GM19468 (cell line): ENCODE measurements around the gene TRMU.

Source experiments
- ATAC-seq: cut with Tn5 transposase; IDR thresholded peaks from one replicate; pipeline ENCODE4 v1.9.1; 2021; ENCODE audit warnings: mild to moderate bottlenecking, moderate library complexity, moderate number of reproducible peaks; ENCODE audit not compliant: unreplicated experiment; ENCODE audit errors: extremely low read depth

Gene TRMU

DNA sequence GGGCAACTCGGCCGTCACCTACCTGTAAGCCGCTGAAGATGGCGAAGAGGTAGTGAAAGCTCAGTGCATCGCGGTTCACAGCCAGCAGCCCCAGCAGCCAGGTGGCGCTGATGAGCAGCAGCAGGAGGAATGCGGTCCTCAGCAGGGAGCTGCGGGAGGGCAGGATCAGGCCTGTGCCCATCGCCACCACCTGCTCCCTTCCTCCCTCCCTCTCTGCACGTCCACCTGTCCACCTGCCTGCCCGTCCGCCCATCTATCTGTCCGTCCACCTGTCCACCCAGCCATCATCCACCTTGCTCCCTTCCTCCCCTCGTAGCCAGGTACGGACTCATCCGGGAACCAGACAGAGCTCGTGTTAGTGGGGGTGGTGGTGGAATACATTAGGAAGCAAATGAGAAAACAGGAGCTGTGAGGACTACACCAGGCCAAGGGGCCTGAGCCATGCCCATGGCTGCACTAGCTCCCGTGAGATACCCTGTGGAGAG is 32.2 kb downstream of the TRMU start:
- ATAC-seq: no peak

DNA sequence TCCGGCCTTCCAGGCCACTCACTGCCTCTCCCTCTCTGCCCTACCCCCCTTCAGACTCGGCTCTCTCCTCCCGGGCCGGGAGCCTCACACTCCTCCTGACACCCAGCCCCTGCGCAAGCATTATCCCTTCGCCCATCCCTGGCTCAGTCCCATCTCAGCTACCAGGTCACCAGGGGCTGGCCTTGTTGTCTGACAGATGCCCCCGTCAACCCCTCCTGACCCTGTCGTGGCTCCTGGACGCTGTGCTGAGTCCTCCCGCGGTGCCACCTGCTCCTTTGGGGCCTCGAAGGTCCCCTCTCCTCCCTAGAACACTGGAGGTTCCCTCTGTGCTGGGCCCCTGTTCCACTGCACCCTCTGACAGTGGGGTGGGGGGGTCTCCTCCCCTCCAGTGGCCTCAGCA is 32.9 kb downstream of the TRMU start:
- no peak for ATAC-seq

DNA sequence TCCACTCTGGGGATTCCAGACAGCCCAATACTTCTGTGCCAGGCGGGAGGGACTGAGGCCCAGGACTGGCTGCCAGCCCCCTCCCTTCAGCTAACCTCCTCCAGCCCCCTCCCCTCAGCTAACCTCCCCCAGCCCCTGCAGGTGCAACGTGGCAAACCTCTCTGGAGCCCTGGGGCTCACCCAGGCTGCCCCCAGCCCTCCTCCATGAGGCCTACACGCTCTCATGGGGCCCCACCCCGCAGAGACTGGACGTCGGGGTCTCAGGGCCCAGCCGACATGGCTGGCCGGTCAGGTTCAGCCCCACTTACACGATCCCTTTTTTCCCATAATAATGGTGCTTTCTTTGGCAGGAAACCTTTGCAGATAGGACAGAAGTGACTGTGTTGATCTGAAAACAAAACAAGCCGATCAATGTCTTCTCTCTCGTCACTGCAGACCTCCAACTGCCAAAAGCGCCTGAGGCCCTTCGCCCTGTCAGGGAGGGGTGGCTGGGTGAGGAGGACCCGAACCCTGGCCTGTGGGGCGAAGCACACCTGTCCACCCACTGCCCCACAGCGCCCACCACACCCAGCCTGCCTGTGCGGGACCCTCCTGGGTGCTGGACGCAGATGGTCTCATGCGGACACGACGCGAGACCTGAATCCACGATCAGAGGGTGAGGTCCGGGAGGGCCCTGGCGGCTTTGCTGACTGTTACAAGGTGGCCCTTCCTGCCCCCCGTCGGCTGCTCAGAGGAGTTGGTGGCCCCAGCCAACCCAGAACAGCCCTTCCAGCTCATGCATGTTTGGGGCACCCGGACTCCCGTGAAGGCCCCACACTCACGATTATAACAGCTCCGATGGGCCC is 33.6 kb downstream of the TRMU start:
- no peak for ATAC-seq

DNA sequence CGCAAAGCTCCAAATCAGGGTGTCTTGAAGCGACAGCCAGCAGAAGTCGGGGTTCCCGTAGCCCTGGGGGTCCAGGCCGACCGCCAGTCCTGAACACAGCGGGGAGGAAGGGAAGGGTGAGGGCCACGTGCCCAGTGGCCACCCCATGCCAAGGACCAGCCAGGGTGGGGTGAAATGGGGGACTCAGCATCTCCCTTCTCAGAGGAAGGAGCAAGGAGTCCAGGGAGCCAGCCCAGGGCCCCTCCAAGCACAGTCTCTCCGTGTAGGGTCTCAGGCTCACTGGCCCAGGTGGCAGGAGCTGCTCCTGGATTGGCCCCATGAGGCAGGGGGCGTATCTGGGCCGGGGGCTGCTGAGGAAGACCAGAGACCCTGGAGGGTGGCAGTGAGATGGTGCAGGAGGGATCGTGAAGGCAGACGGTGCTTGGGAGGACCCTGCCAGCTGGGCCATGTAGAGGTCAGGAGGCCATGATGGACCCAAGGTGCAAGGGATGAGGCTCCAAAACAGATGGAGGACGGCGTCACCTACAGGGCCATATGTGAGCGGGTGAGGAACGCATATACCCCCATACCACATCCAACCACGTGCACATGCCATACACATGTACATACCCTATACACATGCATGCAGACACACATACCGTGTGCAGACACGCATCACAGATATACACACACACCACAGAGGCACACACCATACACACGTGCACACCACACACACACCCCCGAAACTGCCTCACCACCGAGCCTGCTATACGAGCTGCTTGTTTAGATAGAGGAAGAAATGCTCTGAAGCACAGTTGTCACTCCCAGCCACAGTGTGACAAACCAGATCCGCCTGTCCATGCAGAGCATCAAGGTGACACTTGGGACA is 34.4 kb downstream of the TRMU start:
- no peak for ATAC-seq

DNA sequence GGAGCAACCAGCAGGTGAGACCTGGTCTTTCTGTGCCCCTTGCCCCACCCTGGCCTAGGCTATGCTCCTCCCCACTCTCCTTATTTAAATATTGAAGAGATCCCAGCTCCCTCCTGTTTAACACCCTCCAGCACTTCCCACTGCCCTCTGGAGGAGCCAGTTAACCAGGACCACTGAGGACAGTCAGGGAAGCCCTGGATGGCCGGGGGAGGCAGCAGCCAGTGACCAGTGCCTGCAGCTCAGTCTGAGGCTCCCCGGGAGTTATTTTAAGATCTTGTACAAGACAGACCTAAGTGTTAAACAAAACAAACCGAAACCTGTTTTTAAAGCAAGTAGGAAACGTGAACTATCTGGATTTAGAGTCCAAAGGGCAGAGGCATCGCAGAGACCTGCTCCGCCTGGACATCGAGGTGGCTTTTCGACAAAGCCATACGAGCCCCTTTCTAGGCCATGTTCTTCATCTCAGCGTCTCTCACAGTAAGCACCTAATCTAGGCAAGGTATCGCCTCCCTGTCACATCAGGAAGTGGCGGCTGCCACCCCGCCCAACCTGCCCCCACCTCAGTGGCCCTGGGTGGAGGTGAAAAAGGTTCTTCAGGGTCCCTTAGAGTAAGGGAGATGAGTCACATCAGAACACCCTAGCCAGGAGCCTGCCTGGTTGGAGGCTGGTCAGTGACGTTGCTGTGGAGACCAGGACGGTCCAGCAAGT is 35.2 kb downstream of the TRMU start:
- ATAC-seq: no peak

DNA sequence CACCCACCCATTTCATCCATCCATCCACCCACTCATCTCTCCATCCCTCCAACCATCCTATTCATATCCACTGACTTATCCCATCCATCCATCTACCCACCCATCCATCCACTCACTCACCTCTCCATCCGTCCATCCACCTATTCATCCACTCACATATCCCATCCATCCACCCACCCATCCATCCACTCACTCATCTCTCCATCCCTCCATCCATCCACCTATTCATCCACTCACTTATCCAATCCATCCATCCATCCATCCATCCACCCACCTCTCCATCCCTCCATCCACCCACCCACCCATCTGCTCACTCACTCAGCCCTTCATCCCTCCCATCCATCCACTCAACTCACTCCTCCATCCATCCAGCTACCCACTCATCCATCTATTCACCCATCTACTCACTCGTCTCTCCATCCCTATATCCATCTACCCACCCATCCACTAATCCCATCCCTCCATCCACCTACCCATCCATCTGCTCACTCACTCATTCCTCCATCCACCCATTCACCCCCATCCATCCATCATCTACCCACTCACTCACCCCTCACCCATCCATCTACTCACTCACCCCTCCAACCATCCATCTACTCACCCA is 36.2 kb downstream of the TRMU start:
- no peak for ATAC-seq

DNA sequence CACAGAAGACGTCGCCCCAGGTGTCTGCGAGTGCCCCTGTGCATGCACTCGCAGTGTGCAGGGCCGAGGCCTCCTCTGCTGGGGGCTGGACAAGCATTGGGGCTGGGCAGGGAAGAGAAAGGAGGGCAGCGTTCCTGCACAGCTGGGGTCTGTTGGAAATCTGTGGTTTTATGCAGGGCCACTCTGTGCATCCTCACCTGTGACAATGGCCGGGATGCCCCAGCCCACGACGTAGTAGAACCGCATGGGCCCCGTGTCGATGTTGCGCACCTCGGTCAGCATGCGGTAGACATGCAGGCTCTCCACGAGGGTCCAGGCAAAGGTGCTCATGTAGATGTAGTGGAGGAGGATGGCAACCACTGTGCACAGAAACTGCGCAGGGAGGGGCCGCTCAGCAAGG is 37.2 kb downstream of the TRMU start:
- no peak for ATAC-seq

DNA sequence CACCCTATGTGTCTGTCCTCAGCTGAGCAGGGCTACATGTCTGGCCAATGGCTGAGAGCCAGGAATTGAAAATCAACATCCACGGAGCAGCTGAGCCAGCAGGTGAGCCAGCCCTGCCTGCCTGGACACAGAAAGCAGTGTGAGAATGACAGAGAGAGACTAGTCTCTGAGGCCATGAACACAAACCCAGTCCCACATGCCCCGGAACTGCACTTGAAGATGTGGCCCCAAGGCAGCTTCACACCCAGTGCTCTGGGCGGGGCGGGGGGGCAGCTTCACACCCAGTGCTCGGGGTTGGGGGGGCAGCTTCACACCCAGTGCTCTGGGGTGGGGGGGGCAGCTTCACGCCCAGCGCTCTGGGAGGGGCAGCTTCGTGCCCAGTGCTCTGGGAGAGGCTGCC is 37.6 kb downstream of the TRMU start:
- ATAC-seq: no peak

DNA sequence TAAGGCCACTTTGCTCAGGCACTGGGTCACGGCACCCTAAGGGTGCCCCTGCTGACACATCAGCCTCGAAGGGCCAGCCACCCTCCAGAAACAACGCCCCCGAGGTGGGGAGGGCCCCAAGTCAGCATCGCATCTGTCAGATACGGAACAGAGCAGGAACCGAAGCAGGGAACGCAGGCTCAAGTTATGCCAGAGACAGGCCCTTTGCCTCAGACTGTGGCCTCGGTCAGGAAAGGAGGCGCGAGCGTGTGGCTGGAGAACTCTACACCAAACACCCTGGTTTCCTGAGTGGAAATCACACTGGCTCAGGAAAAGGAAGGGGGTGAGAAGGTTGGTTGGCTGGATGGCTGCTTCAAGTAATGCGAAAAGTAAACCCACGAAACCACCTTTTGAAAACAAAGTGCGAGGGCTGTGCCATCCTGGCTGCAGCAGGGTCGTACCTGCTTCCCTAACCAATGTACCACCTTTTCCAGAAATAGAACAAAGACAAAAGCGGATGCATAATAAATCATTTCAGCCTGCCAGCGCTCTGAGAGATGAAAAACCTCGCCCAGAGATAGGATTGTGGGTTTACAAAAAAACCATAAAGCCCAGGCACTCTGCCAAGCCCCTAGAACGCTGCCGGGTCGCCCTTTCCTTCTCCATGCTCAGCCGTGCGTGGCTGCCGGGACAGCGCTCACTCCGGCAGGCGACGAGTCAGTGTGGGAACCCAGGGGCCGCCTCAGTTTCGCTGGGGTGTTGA is 38.6 kb downstream of the TRMU start:
- ATAC-seq: no peak

DNA sequence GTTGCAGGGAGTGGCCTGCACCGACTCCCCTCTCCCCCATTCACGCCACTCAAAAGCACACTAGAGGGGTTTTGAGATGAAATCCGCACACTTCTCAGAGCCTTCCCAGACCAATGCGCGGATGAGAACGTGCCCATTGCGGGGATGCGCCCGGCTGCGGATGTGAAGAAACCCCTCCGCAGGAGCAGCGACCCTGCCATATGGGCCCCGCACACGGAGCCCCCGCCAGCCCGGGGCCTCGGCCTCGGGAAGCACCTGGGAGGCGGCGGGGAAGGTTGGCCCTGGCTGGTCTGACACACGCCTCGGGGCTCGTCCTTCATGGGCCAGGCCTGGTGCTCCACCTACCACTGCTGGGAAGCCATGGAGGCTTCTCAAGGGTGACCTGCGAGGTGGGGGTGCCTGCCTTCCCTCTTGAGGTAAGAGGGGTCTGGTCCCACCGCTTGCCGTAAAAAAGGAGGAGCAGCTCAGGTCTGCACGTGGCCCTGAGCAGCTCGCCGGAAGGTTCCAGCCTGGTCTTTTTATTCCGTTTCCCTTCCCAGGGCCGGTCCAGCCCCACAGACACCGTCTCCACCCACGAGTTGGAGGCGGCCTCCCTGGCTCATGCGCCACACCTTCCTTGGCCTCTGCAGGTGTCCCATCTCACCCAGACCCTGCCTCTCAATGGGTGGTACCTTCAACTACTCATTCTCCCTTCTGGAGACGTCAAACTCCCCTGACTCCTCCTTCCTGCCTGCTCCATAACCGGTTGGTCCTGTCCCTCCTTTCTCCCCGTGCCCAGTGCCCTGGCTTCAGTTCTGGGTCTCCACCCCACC is 39.4 kb downstream of the TRMU start:
- ATAC-seq: no peak

DNA sequence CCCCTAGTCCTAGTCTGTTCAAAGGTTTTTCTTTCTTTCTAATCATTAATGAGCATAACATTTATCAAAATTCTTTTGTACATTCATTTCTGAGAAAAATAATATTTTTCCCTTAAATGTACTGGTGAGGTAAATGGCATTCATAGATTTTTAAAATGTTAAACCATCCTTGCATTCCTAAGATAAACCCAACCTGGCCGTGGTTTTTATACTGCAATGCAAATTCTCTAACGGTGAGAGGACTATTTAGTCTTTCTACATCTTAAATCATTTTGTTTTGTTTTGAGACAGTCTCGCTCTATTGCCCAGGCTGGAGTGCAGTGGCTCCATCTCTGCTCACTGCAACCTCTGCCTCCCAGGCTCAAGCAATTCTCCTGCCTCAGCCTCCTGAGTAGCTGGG is 40.6 kb downstream of the TRMU start:
- ATAC-seq: no peak

DNA sequence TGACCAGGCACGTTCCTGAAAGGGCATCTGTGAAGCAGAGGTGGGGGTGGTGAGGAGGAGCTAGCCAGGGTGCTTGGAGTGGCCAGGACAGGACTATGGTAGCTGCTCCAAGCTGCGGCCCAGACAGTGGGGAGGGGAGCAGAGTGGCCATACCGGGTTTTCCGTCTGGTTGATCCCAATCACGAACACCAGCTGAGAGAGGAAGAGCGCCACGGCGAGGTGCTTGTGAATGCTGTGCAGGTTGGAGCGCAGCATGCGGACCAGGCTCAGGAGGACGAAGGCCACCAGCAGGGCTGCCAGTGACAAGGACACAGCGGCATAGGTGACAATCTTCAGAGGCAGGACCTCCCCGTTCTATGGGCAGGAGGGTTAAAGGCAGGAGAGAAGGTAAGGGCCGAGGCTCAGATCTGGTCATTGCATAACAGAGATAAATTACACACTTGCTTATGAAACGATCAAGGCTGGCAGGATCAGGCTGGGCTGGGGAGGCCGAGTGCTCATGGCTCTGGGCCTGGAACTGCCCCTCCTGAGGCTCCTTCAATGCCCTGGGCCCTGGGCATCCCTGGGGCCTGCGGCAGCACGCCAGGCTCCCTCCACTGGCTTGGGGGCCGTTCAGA is 41.5 kb downstream of the TRMU start:
- no peak for ATAC-seq

DNA sequence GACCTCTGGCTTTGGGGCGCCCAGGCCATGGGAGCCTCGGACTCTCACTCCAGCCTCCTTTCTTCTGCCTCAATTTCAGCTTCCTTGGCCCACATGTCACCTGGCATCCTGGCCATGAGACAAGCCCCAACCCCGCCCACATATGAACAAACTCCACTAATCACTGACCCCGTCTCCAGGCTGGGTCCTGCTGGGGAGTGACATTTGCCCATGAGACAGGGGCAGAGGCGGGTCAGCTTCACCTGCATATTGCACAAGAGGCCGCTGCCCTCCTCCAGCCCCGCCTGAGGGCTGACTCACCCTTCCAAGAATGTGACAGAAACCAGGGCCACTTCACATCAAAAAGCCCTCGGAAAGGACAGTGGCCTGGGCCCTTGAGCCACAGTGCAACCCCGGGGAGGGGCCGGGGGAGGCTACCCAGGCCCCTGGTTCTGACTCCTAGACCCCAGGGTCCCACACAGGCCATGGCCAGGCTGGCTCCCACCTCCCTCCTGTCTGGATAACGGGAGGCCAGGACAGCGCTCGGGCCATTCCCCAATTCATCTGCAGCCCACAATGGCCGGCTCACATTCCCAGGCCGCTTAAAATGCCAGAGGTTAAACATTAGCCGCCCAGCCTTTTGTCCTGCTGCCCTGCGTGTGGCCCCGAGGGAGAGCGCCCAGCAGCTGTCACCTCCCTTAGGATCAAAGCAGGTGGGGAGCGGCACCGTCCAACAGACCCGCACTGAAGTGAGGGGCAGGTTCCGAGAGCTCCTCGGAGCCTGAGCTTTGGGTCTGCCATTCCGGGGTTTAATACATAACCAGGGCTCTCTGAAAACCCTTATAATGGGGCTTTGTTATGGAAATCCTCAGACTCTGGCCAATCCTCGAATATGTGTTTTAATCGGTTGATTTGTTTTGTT is 42.3 kb downstream of the TRMU start:
- ATAC-seq: no peak

DNA sequence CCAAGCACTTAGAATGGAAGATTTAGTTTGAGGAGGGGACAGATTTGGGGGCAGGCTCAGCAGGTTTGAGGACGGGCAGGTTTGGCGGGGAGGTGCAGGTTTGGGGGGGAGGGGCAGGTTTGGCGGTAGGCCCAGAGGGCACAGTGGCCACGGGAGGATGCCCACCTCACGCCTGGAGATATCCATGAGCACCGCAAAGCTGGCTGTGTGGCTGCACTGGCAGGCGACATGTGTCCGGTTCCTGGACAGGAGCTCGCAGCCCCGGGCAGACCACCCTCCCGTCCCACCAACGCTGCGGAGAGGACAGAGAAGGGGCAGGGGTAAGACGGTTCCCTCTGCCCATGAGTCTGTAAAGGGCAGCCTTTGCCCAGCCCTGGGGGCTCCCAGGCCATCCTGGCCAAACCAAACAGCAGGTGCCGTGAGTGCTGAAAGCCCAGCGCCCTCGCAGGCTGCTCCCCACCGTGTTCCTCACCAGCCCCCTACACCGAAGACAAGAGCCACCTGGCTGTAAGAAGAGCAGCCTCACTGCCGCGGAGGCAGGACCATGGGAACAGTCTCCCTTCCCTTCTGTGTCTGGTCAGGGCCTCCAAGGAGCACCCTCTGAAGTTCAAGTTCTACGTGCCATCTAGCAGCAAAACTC is 43.0 kb downstream of the TRMU start:
- no peak for ATAC-seq

DNA sequence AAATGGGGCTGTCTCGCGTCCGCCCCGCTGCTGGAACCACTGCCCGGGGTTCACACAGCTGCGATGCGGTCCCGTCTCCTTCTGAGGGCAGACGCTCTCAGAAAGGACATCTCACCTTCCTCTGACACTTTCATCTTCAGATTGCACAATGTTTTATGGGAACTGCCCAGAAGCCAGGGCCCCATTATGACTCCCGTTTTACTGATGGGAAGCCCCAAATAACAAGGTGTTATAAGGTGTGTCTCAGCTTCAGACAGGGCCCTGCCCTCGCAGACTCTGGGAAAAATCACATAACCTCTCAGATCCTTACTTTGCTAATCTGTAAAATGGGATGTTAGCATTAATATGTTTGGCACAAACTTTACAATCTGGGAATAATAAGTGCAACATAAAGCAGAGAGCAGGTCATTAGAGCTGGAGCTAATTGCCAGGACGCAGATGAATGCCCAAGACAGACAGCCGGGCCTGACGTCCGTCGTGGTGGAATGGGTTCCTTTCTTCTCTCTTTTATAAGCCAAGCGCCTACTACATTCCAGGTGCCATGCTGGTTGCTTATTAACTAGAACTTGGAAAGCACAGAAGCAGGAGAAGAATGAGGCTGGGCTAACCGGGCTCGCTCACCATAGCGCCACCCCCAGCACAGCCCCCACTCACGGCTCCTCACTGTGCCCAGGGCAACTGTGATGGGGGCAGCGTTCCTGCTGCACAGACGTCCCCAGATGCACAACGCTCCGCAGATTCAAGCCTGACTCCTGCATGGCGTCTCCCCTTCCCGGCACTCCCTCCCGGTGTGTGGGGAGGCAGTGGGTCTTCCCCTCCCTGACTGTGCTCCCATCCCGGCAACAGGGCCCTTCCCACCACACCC is 43.8 kb downstream of the TRMU start:
- ATAC-seq: no peak

DNA sequence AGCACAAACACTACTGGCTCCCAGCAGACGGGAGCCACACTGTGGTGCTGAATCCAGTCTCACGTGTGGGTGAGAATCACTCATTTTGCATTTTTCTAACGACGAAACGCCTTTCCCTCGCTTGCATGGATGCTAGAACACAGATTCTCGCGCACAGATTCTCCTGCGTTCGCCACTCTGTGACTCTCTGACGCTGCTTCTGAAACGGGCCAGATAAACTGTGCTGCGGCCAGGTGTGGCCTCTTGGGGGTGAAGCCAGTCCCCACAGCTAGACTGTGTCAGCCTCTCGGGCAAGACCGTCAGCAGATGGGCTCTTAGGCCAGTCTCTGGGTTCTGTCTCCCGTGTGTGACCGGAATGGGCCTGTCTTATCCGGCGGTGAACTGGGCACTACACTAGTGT is 44.6 kb downstream of the TRMU start:
- no peak for ATAC-seq
